ENCODE results near the gene ADAM17.

- no peak for TF ChIP-seq POLR2A (IDR thresholded peaks at IDR 0.05)
- no peak for TF ChIP-seq CTCF (IDR thresholded peaks at IDR 0.05)
- TF ChIP-seq POLR2AphosphoS5 (IDR thresholded peaks at IDR 0.05), result no peak
- TF ChIP-seq EP300 (IDR thresholded peaks at IDR 0.05), result no peak
These were observed 83.1 kb downstream of the ADAM17 start for GRCh38 chr2:9472511-9472910.
